Measurements from ENCODE around the gene TRIM27. TPM values are rescaled to one million over a fixed set of nuclear protein-coding genes. Genes with fewer than 3 reads are reported as not detected.
A peak's percentile ranks its signal among the peaks of the same experiment; 100 is the strongest.
"Not testable (repeated sequence)": the region's sequence is repeated elsewhere in the genome, so short reads cannot be mapped to it uniquely, and the experiment has no call there.

The TRIM27 gene, protein sequence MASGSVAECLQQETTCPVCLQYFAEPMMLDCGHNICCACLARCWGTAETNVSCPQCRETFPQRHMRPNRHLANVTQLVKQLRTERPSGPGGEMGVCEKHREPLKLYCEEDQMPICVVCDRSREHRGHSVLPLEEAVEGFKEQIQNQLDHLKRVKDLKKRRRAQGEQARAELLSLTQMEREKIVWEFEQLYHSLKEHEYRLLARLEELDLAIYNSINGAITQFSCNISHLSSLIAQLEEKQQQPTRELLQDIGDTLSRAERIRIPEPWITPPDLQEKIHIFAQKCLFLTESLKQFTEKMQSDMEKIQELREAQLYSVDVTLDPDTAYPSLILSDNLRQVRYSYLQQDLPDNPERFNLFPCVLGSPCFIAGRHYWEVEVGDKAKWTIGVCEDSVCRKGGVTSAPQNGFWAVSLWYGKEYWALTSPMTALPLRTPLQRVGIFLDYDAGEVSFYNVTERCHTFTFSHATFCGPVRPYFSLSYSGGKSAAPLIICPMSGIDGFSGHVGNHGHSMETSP
- total RNA-seq, result 10 to 100 TPM; 58.3 to 60.1 TPM

DNA sequence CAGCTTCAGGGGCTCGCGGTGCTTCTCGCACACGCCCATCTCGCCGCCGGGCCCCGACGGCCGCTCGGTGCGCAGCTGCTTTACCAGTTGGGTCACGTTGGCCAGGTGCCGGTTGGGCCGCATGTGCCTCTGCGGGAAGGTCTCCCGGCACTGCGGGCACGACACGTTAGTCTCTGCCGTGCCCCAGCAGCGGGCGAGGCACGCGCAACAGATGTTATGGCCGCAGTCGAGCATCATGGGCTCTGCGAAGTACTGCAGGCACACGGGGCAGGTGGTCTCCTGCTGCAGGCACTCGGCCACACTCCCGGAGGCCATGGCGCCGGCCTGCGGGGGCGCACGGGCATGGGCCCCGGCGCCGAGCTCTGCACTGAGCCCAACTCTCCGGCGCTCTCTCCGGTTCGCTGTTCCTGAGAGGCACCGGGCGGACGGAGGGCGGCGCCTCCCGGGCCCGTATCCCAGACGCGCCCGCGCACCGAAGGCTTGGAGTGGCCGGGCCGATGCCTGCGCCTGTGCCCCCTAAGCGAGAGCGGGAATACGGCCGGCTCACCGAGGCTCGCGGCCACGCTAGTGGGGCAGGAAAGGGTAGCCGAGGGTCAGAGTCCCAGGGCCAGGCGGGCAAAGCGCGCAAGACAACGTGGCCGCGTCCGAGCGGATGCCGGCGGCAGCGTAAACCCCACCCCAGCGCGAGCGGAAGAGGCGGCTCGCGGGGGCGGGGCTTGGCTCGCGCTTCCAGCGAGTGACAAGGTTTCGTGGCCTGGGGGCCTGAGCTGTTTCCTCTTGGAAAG is at the start of gene TRIM27:
Gene TRIM27 (minus strand): TSS at position 668 of the 785 bp plus-strand sequence. CDS start 353 bp downstream, at position 315.
- peak; percentile 89 for ATAC-seq
- Mint-ChIP-seq H3K9me3 (ENCODE audit: insufficient read depth) (no peaks in the 10 kb centered on the region), H3K4me1 (ENCODE audit: low read depth) (peaks cover 39% of the 10 kb centered on the region), H3K4me3 (peak within 1 kb of the TSS; percentile 87), H3K27me3 (ENCODE audit: low read depth) (no peaks in the 10 kb centered on the region), H3K27ac (peak within 1 kb of the TSS; percentile 95), H3K36me3 (ENCODE audit: low read depth) (peaks cover 40% of the 10 kb centered on the region)
- POLR2A ChIA-PET, result interaction anchor here (0.6 to 4.0 kb wide), 28 partner anchors 9 to 1791 kb away, joined by 3 to 60 read pairs (median 4); partner anchors contain the start of gene ZNF184
- peak; percentile 84 for DNase-seq
- CTCF ChIA-PET, result interaction anchor here (0.6 to 4.3 kb wide), 14 partner anchors 10 to 93 kb away, joined by 3 to 25 read pairs (median 4); no protein-coding TSS in a partner anchor

DNA sequence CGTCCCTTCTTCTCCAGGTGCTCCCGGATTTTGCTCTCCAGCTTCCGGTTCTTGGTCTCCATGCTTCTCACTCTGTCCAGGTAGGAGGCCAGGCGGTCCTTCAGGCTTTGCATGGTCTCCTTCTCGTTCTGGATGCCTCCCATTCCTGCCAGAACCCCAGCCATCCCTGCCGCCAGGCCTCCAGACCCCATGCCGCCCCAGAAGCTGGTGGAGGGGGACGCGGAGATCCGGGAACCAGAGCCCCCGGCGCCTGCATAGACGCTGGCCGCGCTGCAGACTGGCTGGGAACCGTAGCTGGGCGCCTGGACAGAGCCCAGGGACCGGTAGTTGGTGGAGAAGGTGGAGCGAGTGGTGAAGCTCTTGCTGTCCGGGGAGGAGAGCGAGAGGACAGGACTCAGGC is 46.3 kb upstream of the TRIM27 start:
- H3K9me3 Mint-ChIP-seq (ENCODE audit: insufficient read depth); H3K27ac Mint-ChIP-seq; H3K4me3 Mint-ChIP-seq; H3K36me3 Mint-ChIP-seq (ENCODE audit: low read depth); ATAC-seq; DNase-seq; CTCF ChIA-PET; H3K4me1 Mint-ChIP-seq (ENCODE audit: low read depth): not testable (repeated sequence)
- peaks cover 28% of the 10 kb centered on the region for H3K27me3 Mint-ChIP-seq (ENCODE audit: low read depth)
- POLR2A ChIA-PET, result interaction anchor here (0.6 kb wide), 1 partner anchor 66 kb away, joined by 3 read pairs; no protein-coding TSS in a partner anchor

DNA sequence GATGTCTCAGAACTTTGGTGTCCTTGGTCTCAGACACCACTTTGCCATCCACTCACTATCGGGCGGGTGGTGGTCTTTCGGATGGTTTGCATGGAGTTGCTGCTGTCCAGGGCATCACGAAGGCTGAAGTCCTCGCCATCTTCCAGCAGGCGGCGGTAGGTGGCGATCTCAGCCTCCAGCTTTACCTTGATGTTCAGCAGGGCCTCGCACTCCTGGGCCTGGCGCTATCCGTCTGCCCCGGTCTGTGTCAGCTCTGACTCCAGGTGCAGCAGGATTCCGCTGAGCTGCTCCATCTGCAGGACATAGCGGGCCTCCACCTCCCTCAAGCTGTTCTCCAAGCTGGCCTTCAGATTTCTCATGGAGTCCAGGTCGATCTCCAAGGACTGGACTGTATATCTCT is 45.3 kb upstream of the TRIM27 start:
- CTCF ChIA-PET, result interaction anchor here (1.1 kb wide), 1 partner anchor 47 kb away, joined by 4 read pairs; no protein-coding TSS in a partner anchor
- H3K4me3 Mint-ChIP-seq, result no peak overlapping the region
- H3K27ac Mint-ChIP-seq, result no peak overlapping the region
- peaks cover 5% of the 10 kb centered on the region for H3K9me3 Mint-ChIP-seq (ENCODE audit: insufficient read depth)
- H3K27me3 Mint-ChIP-seq (ENCODE audit: low read depth), result peaks cover 26% of the 10 kb centered on the region
- DNase-seq, result no peak
- POLR2A ChIA-PET, result no interaction called here
- ATAC-seq, result no peak
- no peaks in the 10 kb centered on the region for H3K36me3 Mint-ChIP-seq (ENCODE audit: low read depth)
- no peaks in the 10 kb centered on the region for H3K4me1 Mint-ChIP-seq (ENCODE audit: low read depth)

DNA sequence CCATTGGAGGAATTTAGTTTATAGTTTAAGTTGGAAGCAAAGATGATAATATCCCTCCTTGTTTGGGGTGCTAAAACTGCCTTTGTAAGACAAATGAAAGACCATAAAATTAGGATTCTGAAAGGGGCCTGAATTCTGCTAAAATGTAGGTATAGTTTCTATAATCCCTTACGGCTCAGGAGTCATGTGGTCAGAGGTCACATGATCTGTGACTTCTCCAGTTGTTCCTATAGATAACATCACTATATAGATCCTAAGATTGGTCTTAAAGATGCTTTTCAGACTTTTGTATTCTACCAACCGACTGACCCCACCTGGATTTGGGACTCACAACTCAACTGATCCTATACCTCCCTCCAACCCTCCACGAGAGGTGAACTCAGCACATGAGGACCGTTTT is 44.7 kb upstream of the TRIM27 start:
- H3K4me3 Mint-ChIP-seq, result no peak overlapping the region
- ATAC-seq, result no peak
- POLR2A ChIA-PET, result no interaction called here
- H3K27me3 Mint-ChIP-seq (ENCODE audit: low read depth), result peaks cover 29% of the 10 kb centered on the region
- H3K27ac Mint-ChIP-seq, result no peak overlapping the region
- no peaks in the 10 kb centered on the region for H3K36me3 Mint-ChIP-seq (ENCODE audit: low read depth)
- CTCF ChIA-PET, result no interaction called here
- peaks cover 5% of the 10 kb centered on the region for H3K9me3 Mint-ChIP-seq (ENCODE audit: insufficient read depth)
- H3K4me1 Mint-ChIP-seq (ENCODE audit: low read depth), result no peaks in the 10 kb centered on the region
- no peak for DNase-seq

DNA sequence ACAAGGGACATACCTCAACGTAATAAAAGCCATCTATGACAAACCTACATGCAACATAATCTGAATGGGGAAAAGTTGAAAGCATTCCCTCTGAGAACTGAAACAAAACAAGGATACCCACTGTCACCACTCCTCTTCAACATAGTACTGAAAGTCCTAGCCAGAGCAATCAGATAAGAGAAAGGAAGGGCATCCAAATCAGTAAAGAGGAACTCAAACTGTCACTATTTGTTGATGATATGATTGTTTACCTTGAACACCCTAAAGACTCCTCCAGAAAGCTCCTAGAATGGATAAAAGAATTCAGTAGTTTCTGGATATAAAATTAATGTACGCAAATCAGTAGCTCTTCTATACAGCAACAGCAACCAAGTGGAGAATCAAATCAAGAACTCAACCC is 41.9 kb upstream of the TRIM27 start:
- Mint-ChIP-seq H3K4me1 (ENCODE audit: low read depth) (no peaks in the 10 kb centered on the region), H3K4me3 (no peak overlapping the region), H3K36me3 (ENCODE audit: low read depth) (no peaks in the 10 kb centered on the region), H3K27me3 (ENCODE audit: low read depth) (peaks cover 29% of the 10 kb centered on the region), H3K27ac (no peak overlapping the region), H3K9me3 (ENCODE audit: insufficient read depth) (peaks cover 5% of the 10 kb centered on the region)
- ChIA-PET POLR2A (no interaction called here), CTCF (no interaction called here)
- DNase-seq (no peak), ATAC-seq (no peak)

DNA sequence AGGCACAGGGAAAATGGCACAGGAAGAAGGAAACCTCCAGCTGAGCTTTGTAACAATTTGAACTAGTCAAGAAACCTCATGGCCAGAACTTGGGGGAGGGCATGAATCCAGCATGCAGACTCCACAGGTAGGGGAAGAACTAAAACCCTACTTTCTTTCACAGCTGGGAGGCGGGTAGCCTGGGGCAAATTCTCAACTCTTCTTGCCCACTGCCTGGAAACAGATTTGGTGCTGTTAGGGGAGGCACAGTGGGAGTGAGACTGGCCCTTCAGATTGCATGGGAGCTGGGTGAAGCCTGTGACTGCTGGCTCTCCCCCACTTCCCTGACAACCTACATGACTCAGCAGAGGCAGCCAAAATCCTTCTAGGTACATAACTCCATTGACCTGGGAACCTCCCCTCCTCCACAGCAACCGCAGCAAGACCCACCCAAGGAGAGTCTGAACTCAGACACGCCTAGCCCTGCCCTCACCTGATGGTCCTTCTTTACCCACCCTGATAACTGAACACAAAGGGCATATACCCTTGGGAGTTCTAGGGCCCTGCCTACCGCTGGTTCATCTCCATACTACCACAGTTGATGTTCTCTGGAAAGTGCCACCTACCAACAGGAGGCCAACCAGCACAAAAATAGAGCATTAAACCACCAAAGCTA is 37.2 kb upstream of the TRIM27 start:
- H3K4me1 Mint-ChIP-seq (ENCODE audit: low read depth), result no peaks in the 10 kb centered on the region
- no peak for DNase-seq
- no peaks in the 10 kb centered on the region for H3K36me3 Mint-ChIP-seq (ENCODE audit: low read depth)
- H3K9me3 Mint-ChIP-seq (ENCODE audit: insufficient read depth), result no peaks in the 10 kb centered on the region
- H3K27ac Mint-ChIP-seq, result no peak overlapping the region
- POLR2A ChIA-PET, result no interaction called here
- ATAC-seq, result no peak
- CTCF ChIA-PET, result interaction anchor here (1.5 kb wide), 1 partner anchor 55 kb away, joined by 3 read pairs; no protein-coding TSS in a partner anchor
- H3K4me3 Mint-ChIP-seq, result no peak overlapping the region
- peaks cover 20% of the 10 kb centered on the region for H3K27me3 Mint-ChIP-seq (ENCODE audit: low read depth)

DNA sequence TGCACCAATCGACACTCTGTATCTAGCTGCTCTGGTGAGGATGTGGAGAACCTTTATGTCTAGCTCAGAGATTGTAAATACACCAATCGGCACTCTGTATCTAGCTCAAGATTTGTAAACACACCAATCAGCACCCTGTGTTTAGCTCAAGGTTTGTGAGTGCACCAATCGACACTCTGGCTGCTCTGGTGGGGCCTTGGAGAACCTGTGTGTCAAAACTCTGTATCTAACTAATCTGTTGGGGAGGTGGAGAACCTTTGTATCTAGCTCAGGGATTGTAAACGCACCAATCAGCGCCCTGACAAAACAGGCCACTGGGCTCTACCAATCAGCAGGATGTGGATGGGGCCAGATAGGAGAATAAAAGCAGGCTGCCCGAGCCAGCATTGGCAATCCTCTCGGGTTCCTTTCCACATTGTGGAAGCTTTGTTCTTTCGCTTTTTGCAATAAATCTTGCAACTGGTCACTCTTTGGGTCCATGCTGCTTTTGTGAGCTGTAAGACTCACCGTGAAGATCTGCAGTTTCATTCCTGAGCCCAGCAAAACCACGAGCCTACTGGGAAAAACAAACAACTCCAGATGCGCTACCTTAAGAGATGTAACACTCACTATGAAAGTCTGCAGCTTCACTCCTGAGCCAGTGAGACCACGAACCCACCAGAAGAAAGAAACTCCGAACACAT is 34.9 kb upstream of the TRIM27 start:
- CTCF ChIA-PET; H3K36me3 Mint-ChIP-seq (ENCODE audit: low read depth); H3K4me3 Mint-ChIP-seq; H3K9me3 Mint-ChIP-seq (ENCODE audit: insufficient read depth); H3K27ac Mint-ChIP-seq; POLR2A ChIA-PET; H3K27me3 Mint-ChIP-seq (ENCODE audit: low read depth); DNase-seq; ATAC-seq: not testable (repeated sequence)
- H3K4me1 Mint-ChIP-seq (ENCODE audit: low read depth), result peaks cover 15% of the 10 kb centered on the region

DNA sequence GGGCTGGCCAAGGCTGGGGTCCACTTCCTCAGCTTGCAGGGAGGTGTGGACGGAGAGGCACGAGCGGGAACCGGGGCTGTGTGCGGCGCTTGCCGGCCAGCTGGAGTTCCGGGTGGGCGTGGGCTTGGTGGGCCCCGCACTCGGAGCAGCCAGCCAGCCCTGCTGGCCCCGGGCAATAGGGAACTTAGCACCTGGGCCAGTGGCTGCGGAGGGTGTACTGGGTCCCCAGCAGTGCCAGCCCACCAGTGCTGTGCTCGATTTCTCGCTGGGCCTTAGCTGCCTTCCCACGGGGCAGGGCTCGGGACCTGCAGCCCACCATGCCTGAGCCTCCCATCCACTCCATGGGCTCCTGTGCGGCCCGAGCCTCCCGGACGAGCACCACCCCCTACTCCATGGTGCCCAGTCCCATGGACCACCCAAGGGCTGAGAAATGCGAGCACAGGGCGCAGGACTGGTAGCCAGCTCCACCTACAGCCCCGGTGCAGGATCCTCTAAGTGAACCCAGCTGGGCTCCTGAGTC is 34.1 kb upstream of the TRIM27 start:
- H3K36me3 Mint-ChIP-seq (ENCODE audit: low read depth); DNase-seq; H3K4me3 Mint-ChIP-seq; ATAC-seq; CTCF ChIA-PET; H3K27ac Mint-ChIP-seq; H3K9me3 Mint-ChIP-seq (ENCODE audit: insufficient read depth); H3K27me3 Mint-ChIP-seq (ENCODE audit: low read depth); POLR2A ChIA-PET: not testable (repeated sequence)
- peaks cover 20% of the 10 kb centered on the region for H3K4me1 Mint-ChIP-seq (ENCODE audit: low read depth)

DNA sequence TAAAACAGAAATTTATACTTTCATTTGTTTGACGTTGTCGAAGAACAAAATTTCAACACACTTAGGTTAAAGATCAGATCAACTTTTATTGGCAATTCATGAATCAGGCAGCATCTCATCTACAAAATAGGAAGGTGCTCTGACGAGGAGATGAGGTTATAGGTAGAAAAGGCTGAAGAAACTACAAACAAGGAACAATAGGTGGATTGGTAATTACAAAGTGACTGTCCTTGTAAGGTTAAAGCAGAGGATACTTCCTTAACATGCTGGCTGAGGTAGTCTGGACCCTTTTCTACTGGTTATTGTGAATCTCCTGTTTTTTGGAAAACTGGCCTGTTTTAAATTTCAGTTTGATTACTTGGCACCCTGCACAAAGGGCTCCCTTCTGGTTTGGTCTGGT is 32.5 kb upstream of the TRIM27 start:
- H3K27ac Mint-ChIP-seq, result no peak overlapping the region
- no peak overlapping the region for H3K4me3 Mint-ChIP-seq
- H3K4me1 Mint-ChIP-seq (ENCODE audit: low read depth), result peaks cover 23% of the 10 kb centered on the region
- POLR2A ChIA-PET, result no interaction called here
- peaks cover 6% of the 10 kb centered on the region for H3K27me3 Mint-ChIP-seq (ENCODE audit: low read depth)
- H3K36me3 Mint-ChIP-seq (ENCODE audit: low read depth), result peaks cover 2% of the 10 kb centered on the region
- DNase-seq (no peak), ATAC-seq (no peak)
- no peaks in the 10 kb centered on the region for H3K9me3 Mint-ChIP-seq (ENCODE audit: insufficient read depth)
- CTCF ChIA-PET, result interaction anchor here (1.2 kb wide), 1 partner anchor 42 kb away, joined by 3 read pairs; no protein-coding TSS in a partner anchor

DNA sequence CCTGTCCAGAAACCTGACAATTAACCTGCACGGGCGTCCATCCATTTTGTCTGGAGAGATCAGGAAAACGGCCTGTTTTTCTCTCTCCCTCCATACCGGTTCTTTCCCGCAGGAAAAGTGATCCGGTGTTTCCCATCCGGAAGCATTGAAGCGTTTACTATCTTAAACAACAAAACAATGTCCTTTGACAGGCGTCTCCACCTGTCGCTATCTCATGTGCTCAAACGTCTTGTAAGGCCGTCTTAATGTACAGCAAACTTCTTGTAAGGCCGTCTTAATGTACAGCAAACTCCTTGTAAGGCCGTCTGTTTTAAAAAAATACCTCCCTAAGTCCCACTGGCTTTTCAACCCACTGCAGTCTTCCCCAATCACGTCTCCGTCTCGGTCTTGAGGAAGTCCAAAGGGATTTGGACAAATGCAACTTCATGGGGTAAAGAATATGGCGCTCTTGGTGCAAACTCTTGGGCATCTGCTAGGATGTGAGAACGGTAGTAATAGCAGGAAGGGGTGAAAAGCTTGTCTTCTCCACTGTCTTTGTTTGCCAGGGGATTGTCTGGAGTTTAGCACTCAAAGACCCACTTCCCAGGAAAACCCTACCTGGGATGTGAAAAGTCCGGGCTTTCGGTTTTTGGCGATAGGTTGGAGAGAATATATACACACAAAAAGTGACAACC is 29.9 kb upstream of the TRIM27 start:
- peaks cover 29% of the 10 kb centered on the region for H3K4me1 Mint-ChIP-seq (ENCODE audit: low read depth)
- ChIA-PET CTCF (interaction anchor here (1.5 to 2.0 kb wide), 2 partner anchors 62 to 116 kb away, joined by 4 to 7 read pairs; no protein-coding TSS in a partner anchor), POLR2A (interaction anchor here (1.6 kb wide), 1 partner anchor 31 kb away, joined by 4 read pairs; no protein-coding TSS in a partner anchor)
- peak overlapping the region; percentile 78 for H3K4me3 Mint-ChIP-seq
- no peak for DNase-seq
- H3K27me3 Mint-ChIP-seq (ENCODE audit: low read depth), result peaks cover 6% of the 10 kb centered on the region
- peak; percentile 27 for ATAC-seq
- H3K36me3 Mint-ChIP-seq (ENCODE audit: low read depth), result peaks cover 2% of the 10 kb centered on the region
- H3K27ac Mint-ChIP-seq, result peak overlapping the region; percentile 28
- H3K9me3 Mint-ChIP-seq (ENCODE audit: insufficient read depth), result no peaks in the 10 kb centered on the region

All from activated CD8-positive, alpha-beta T cell treated with anti-CD3 and anti-CD28 coated beads, Interleukin-2, amount 10 ng/mL, durations not matched to agents 7 days and 5 days (primary cell).